GM12878 (cell line): Measurements from ENCODE around the gene SCT. TPM values are rescaled to one million over a fixed set of nuclear protein-coding genes. Genes with fewer than 3 reads are reported as not detected.

Source experiments
- ATAC-seq: fragments of 200-7000 bp; cut with Tn5 transposase; 3 replicates; pipeline ENCODE4 v1.9.1; 2020; ENCODE audit warnings: mild to moderate bottlenecking, moderate library complexity
- BruUV-seq: library from RNA; stranded (reverse); fragments of 400-500 nt; replicated peaks from 2 replicates; lab custom pipeline; 2021; lab: Mats Ljungman, UMichigan
- CTCF ChIA-PET: fragments of 300-600 bp; sonication (Branson Sonifier 250); formaldehyde crosslinking; extraction: SDS; loops from one replicate; lab custom pipeline; 2021; ENCODE audit warnings: inconsistent platforms; lab: Yijun Ruan, JAX
- POLR2A ChIA-PET: fragments of 350-600 bp; formaldehyde crosslinking; extraction: SDS; loops from one replicate; lab custom pipeline; 2021; ENCODE audit warnings: inconsistent platforms; lab: Charles Lee
- RAD21 ChIA-PET: fragments of 300-600 bp; sonication (Branson Sonifier 250); formaldehyde crosslinking; loops from one replicate; lab custom pipeline; 2023; ENCODE audit warnings: antibody characterized with exemption; ENCODE audit not compliant: unreplicated experiment; lab: Charles Lee
- SMC1A ChIA-PET: fragments of 300-600 bp; sonication (Branson Sonifier 250); formaldehyde crosslinking; loops from one replicate; lab custom pipeline; 2023; ENCODE audit not compliant: unreplicated experiment, uncharacterized antibody; lab: Charles Lee
- DNase-seq: peaks from one replicate; pipeline ENCODE4 v3.0.0-alpha.2; 2011; ENCODE audit warnings: low read depth, low spot score
- FAIRE-seq: peaks from 3 replicates; lab custom pipeline; 2011; peaks lifted over from hg19 to GRCh38; lab: Jason Lieb, UNC
- H2AFZ ChIP-seq: 2 replicates; pipeline ENCODE4 v1.6.0; 2011; ENCODE audit warnings: low read depth, low read length, control low read depth; ENCODE audit not compliant: control insufficient read depth
- H3K27ac ChIP-seq: 2 replicates; pipeline ENCODE4 v1.5.1; 2011; ENCODE audit warnings: control low read depth; ENCODE audit not compliant: control insufficient read depth, insufficient read depth
- H3K27me3 ChIP-seq, 2 experiments: replicated peaks in 1 of 2; 2 replicates each; pipeline versions ENCODE4 v1.6.0 to v1.6.1; 2011; ENCODE audit warnings: low read length in 1 of 2; ENCODE audit not compliant: control insufficient read depth in 2 of 2, insufficient read depth in 2 of 2
- H3K36me3 ChIP-seq, 2 experiments: 2 replicates each; pipeline ENCODE4 v1.5.1; 2011; ENCODE audit warnings: low read length in 1 of 2; ENCODE audit not compliant: control insufficient read depth in 2 of 2, insufficient read depth in 2 of 2
- H3K4me1 ChIP-seq: 2 replicates; pipeline ENCODE4 v1.6.1; 2011; ENCODE audit warnings: mild to moderate bottlenecking, low read length, moderate library complexity, mixed read lengths; ENCODE audit not compliant: control insufficient read depth, insufficient read depth
- H3K4me2 ChIP-seq: 2 replicates; pipeline ENCODE4 v1.6.0; 2011; ENCODE audit warnings: control low read depth; ENCODE audit not compliant: control insufficient read depth, insufficient read depth
- H3K4me3 ChIP-seq: fragments of 200-600 bp; sonication (generic); 2 replicates; pipeline ENCODE4 v1.5.1; 2016
- H3K79me2 ChIP-seq: 2 replicates; pipeline ENCODE4 v1.6.0; 2011; ENCODE audit warnings: low read length; ENCODE audit not compliant: control insufficient read depth, insufficient read depth
- H3K9ac ChIP-seq: 2 replicates; pipeline ENCODE4 v1.8.0; 2011; ENCODE audit warnings: low read length, control low read depth, mixed read lengths; ENCODE audit not compliant: control insufficient read depth, insufficient read depth
- H3K9me3 ChIP-seq: replicated peaks from 3 replicates; pipeline ENCODE4 v1.5.1; 2011; ENCODE audit warnings: mild to moderate bottlenecking, low read length; ENCODE audit not compliant: control insufficient read depth, insufficient read depth
- H4K20me1 ChIP-seq: 2 replicates; pipeline ENCODE4 v1.6.0; 2011; ENCODE audit not compliant: control insufficient read depth, insufficient read depth
- CREB1 ChIP-seq: IDR thresholded peaks from 2 replicates; pipeline ENCODE4 v1.6.1; 2012; ENCODE audit warnings: low read depth, mild to moderate bottlenecking, inconsistent platforms
- MTA2 ChIP-seq: fragments of 450-650 bp; IDR thresholded peaks from 2 replicates; pipeline ENCODE4 v1.6.1; 2016; ENCODE audit warnings: low read depth, mild to moderate bottlenecking, moderate library complexity
- SMARCA5 ChIP-seq: fragments of 450-650 bp; IDR thresholded peaks from 2 replicates; pipeline ENCODE4 v1.6.1; 2017; ENCODE audit warnings: mild to moderate bottlenecking
- TBL1XR1 ChIP-seq: IDR thresholded peaks from 2 replicates; pipeline ENCODE4 v1.6.1; 2012; ENCODE audit warnings: low read depth, low read length, improper control_type of control experiment
- YBX1 ChIP-seq: fragments of 450-650 bp; IDR thresholded peaks from 2 replicates; pipeline ENCODE4 v1.6.1; 2016; ENCODE audit warnings: antibody characterized with exemption
- WGBS: methylation state at CpG from one replicate; pipeline ENCODE4 v1.1.6; 2016; ENCODE audit warnings: low lambda C conversion rate; ENCODE audit not compliant: insufficient replicate concordance, insufficient coverage; ENCODE audit errors: missing lambda C conversion rate; 5-methylcytosine and 5-hydroxymethylcytosine counted together
- in situ Hi-C: fragments of 300-500 bp; cut with MboI; formaldehyde crosslinking; loops from 9 replicates; pipeline ENCODE4 v1.14.3; 2018; ENCODE audit warnings: mixed read lengths
- intact Hi-C: fragments of 100-400 bp; cut with micrococcal nuclease; formaldehyde crosslinking; loops from one replicate; pipeline ENCODE4 v1.14.2; 2022; ENCODE audit not compliant: unreplicated experiment
- polyA plus RNA-seq, 11 experiments: library from polyadenylated mRNA; depleted of rRNA in 4 of 11; unstranded in 6 of 11; stranded (reverse) in 5 of 11; fragments of >200 nt; fragmentation: Nextera tagmentation in 4 of 11; fragmentation: Illumina TruSeq in 1 of 11; extraction: Ambion mirVana in 4 of 11; extraction: Trizol in 1 of 11; gene quantifications; 1 replicate in 1 of 11; 2 replicates in 10 of 11; pipeline versions ENCODE4 v1.2.1 to v1.2.3, GENCODE V29; 2011 to 2016; ENCODE audit warnings: inconsistent platforms in 2 of 11, missing spikeins in 2 of 11, low read depth in 1 of 11
- total RNA-seq, 4 experiments: library from RNA; depleted of rRNA in 3 of 4; stranded (reverse); fragments of >200 nt in 3 of 4; fragmentation: Illumina TruSeq in 1 of 4; extraction: Trizol in 1 of 4; gene quantifications; 2 replicates each; pipeline versions ENCODE4 v1.2.1 to v1.2.3, GENCODE V29; 2013 to 2021
- TF ChIP-seq, protein P1 (sequence below): fragments of 150-350 bp; IDR thresholded peaks from 2 replicates; pipeline ENCODE4 v1.6.1; 2016; ENCODE audit warnings: low read depth, low read length
- TF ChIP-seq, protein P2 (sequence below), 3 experiments: IDR thresholded peaks in 2 of 3; conservative IDR thresholded peaks in 1 of 3; 2 replicates each; pipeline ENCODE4 v1.5.1; 2011; ENCODE audit warnings: low read depth in 3 of 3, low read length in 3 of 3, mild to moderate bottlenecking in 3 of 3, control low read depth in 2 of 3, moderate library complexity in 2 of 3, inconsistent platforms in 1 of 3, mixed read lengths in 1 of 3; ENCODE audit not compliant: control insufficient read depth in 2 of 3, insufficient read depth in 1 of 3; ENCODE audit errors: extremely low read depth in 1 of 3
- TF ChIP-seq, protein P3 (sequence below): fragments of 450-650 bp; IDR thresholded peaks from 2 replicates; pipeline ENCODE4 v1.6.1; 2017; ENCODE audit warnings: borderline replicate concordance
- TF ChIP-seq, protein P4 (sequence below): IDR thresholded peaks from 2 replicates; pipeline ENCODE4 v1.6.1; 2012; ENCODE audit warnings: low read depth, low read length, improper control_type of control experiment

SCT gene
- total and polyA plus RNA-seq, 10 of the 15 experiments (the other 5 are each of a cell fraction or from before 2014, with no cell fraction given): not detected

DNA sequence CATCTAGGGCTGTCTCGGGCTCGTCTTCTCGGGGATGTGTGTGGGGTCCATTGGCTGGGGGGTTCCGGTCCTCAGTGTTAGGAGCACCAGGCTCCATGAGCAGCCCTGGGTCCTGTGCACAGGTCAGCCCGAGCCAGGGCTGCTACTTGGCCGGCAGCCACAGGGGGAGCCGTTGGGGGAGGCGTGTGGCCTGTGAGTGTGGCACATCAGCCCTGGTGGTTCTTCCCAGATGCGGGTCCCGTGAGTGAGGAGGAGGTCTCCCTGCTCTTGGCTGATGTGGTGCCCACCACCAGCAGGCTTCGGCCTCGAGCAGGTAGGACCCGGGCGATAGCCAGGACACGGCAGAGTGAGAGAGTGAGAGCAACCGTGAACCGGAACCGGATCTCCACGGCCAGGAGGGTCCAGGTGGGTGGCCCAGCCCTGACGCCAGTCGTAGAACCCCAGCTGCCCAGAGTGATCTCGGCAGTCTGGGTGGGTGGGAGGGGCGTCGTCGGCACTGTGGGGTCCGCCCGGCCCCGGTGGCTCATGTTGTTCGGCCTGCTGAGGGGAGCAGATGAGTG lies 29.7 kb downstream of the SCT start:
- Histone ChIP-seq H3K9ac (no peak overlapping the region), H3K27me3 (no peaks in the 10 kb centered on the region), H3K36me3 (peaks cover 18 to 56% of the 10 kb centered on the region in 2 experiments; a peak in 3 of 4 replicates), H3K4me3 (no peak overlapping the region), H2AFZ (no peak overlapping the region), H3K79me2 (no peaks in the 10 kb centered on the region), H3K4me2 (no peak overlapping the region), H3K4me1 (no peaks in the 10 kb centered on the region), H3K9me3 (no peaks in the 10 kb centered on the region), H3K27ac (no peak overlapping the region), H4K20me1 (no peaks in the 10 kb centered on the region; the same call in 1 of the 2 replicates)
- RAD21 ChIA-PET: no interaction called here
- SMC1A ChIA-PET: no interaction called here
- intact Hi-C loops (no loop called here), in situ Hi-C loops (no loop called here)
- 95% methylated on average over 26 of the region's 29 CpGs for whole genome bisulfite sequencing
- POLR2A ChIA-PET: no interaction called here
- FAIRE-seq (no peak), ATAC-seq (peak; percentile 74), DNase-seq (no peak)
- CTCF ChIA-PET: no interaction called here
- TF ChIP-seq CREB1 (no peak), YBX1 (no peak), MTA2 (no peak), TBL1XR1 (no peak), SMARCA5 (no peak)
- TF ChIP-seq, protein P1, sequence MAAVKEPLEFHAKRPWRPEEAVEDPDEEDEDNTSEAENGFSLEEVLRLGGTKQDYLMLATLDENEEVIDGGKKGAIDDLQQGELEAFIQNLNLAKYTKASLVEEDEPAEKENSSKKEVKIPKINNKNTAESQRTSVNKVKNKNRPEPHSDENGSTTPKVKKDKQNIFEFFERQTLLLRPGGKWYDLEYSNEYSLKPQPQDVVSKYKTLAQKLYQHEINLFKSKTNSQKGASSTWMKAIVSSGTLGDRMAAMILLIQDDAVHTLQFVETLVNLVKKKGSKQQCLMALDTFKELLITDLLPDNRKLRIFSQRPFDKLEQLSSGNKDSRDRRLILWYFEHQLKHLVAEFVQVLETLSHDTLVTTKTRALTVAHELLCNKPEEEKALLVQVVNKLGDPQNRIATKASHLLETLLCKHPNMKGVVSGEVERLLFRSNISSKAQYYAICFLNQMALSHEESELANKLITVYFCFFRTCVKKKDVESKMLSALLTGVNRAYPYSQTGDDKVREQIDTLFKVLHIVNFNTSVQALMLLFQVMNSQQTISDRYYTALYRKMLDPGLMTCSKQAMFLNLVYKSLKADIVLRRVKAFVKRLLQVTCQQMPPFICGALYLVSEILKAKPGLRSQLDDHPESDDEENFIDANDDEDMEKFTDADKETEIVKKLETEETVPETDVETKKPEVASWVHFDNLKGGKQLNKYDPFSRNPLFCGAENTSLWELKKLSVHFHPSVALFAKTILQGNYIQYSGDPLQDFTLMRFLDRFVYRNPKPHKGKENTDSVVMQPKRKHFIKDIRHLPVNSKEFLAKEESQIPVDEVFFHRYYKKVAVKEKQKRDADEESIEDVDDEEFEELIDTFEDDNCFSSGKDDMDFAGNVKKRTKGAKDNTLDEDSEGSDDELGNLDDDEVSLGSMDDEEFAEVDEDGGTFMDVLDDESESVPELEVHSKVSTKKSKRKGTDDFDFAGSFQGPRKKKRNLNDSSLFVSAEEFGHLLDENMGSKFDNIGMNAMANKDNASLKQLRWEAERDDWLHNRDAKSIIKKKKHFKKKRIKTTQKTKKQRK: no peak
- TF ChIP-seq, protein P2, sequence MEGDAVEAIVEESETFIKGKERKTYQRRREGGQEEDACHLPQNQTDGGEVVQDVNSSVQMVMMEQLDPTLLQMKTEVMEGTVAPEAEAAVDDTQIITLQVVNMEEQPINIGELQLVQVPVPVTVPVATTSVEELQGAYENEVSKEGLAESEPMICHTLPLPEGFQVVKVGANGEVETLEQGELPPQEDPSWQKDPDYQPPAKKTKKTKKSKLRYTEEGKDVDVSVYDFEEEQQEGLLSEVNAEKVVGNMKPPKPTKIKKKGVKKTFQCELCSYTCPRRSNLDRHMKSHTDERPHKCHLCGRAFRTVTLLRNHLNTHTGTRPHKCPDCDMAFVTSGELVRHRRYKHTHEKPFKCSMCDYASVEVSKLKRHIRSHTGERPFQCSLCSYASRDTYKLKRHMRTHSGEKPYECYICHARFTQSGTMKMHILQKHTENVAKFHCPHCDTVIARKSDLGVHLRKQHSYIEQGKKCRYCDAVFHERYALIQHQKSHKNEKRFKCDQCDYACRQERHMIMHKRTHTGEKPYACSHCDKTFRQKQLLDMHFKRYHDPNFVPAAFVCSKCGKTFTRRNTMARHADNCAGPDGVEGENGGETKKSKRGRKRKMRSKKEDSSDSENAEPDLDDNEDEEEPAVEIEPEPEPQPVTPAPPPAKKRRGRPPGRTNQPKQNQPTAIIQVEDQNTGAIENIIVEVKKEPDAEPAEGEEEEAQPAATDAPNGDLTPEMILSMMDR (IDR thresholded peaks at IDR 0.05 in 2 of 3, conservative IDR thresholded peaks at IDR 0.05 in 1 of 3; ENCODE audit: control insufficient read depth in 2 of 3, extremely low read depth in 1 of 3, insufficient read depth in 1 of 3, low read depth in 3 of 3, low read length in 3 of 3): peak in 1 of 3 experiments; percentile 26; a peak in 2 of 6 replicates
- TF ChIP-seq, protein P3, sequence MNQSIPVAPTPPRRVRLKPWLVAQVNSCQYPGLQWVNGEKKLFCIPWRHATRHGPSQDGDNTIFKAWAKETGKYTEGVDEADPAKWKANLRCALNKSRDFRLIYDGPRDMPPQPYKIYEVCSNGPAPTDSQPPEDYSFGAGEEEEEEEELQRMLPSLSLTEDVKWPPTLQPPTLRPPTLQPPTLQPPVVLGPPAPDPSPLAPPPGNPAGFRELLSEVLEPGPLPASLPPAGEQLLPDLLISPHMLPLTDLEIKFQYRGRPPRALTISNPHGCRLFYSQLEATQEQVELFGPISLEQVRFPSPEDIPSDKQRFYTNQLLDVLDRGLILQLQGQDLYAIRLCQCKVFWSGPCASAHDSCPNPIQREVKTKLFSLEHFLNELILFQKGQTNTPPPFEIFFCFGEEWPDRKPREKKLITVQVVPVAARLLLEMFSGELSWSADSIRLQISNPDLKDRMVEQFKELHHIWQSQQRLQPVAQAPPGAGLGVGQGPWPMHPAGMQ: no peak
- TF ChIP-seq, protein P4, sequence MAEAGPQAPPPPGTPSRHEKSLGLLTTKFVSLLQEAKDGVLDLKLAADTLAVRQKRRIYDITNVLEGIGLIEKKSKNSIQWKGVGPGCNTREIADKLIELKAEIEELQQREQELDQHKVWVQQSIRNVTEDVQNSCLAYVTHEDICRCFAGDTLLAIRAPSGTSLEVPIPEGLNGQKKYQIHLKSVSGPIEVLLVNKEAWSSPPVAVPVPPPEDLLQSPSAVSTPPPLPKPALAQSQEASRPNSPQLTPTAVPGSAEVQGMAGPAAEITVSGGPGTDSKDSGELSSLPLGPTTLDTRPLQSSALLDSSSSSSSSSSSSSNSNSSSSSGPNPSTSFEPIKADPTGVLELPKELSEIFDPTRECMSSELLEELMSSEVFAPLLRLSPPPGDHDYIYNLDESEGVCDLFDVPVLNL: no peak
- no TSS peak for BruUV-seq
